HEK293 (cell line): ENCODE results near the gene ABR.

Experiments used
- CTCF ChIP-seq: fragments of 450-650 bp; formaldehyde crosslinking; IDR thresholded peaks from 2 replicates; pipeline ENCODE4 v1.5.1; 2016; ENCODE audit warnings: missing biosample characterization, missing genetic modification characterization
- ZNF555 ChIP-seq: fragments of 450-650 bp; formaldehyde crosslinking; conservative IDR thresholded peaks from 2 replicates; pipeline ENCODE4 v1.5.1; 2017; ENCODE audit warnings: missing biosample characterization, mild to moderate bottlenecking, missing genetic modification characterization, inconsistent platforms
- TF ChIP-seq, protein P1 (sequence below): fragments of 450-650 bp; IDR thresholded peaks from 2 replicates; pipeline ENCODE4 v1.5.1; 2018; ENCODE audit warnings: missing biosample characterization, mild to moderate bottlenecking, missing genetic modification characterization

DNA sequence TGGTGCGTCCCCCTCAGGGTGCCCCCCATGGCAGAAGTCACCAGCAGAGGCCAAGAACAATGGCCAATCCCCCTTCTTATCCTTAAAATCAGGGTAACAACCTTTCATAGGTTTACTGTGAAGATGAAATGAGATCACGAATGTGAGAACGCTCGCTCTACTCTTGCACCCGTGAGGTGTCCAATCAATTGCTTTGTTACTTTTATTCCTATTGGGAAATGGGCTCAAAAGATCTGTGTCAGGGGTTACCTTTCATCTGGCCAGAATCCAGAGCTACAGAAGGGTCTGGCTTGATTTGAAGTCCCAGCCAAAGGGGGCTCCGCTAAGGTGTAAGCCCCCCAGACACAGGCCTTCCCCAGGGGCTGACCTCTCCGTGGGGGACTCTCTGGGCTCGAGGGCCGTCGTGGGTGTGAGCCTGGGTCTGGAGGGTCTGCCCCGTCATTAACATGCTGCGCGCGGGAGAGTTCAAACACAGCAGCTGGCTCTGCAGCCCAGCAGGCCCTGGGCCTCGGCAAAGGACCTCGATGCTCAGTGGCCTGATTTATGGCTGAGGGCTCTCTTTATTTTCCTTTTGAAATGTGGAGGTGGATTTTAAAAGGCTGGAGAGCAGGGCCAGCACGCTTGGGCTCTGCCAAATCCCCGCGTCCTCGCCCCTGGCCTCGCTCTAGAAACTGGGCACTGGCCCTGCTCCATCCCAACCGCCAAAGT, 10.4 kb downstream of the ABR start:
- TF ChIP-seq CTCF (tag by site-specific recombination), result no peak
- TF ChIP-seq ZNF555, result no peak
- TF ChIP-seq, protein P1, sequence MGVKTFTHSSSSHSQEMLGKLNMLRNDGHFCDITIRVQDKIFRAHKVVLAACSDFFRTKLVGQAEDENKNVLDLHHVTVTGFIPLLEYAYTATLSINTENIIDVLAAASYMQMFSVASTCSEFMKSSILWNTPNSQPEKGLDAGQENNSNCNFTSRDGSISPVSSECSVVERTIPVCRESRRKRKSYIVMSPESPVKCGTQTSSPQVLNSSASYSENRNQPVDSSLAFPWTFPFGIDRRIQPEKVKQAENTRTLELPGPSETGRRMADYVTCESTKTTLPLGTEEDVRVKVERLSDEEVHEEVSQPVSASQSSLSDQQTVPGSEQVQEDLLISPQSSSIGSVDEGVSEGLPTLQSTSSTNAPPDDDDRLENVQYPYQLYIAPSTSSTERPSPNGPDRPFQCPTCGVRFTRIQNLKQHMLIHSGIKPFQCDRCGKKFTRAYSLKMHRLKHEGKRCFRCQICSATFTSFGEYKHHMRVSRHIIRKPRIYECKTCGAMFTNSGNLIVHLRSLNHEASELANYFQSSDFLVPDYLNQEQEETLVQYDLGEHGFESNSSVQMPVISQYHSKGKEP (tag by site-specific recombination), result no peak
